Measurements from ENCODE around the gene ABHD2.
A peak's percentile ranks its signal among the peaks of the same experiment; 100 is the strongest.

Gene ABHD2

DNA sequence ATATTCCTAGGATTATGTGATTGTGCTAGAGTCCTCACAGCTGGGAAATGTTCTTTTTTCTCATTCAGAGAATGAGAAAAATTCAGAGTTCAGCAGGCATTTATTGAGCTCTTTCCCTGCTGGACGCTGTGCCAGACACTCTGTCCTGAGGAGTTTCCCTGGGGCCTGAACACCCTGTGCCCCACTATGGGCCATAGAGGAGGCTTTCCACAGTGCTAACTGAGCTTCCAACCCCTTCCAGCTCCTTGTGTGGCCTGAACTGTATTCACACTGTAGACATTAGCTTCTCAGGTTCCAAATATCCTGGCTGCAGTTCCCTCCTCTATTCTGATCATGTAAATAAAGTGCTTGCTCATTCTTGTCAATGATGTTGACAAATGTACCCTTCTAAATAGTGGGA, 10.0 kb downstream of the ABHD2 start:
- no peak for DNase-seq (ENCODE audit: low read depth)

DNA sequence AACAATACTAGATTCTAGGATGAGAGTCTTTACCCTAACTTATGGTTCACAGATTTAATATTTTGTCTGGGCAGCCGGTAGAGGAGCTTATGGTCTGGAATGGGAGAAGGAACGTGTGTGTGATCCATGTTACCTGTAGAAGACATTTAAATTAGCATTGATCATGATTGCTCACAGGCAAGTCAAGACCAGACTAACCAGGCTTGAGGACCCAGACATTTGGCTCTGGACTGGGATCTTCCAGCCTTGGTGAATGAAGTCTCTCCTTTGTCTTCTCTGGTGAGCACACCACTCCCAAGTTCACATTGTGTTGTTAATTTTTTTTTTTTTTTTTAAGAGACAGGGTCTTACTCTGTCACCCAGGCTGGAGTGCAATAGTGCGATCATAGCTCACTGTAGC, 11.7 kb downstream of the ABHD2 start:
- no peak for DNase-seq (ENCODE audit: low read depth)

GRCh38 chr15:89101302-89102193, 13.3 kb downstream of the ABHD2 start:
- peak; percentile 97 for DNase-seq (ENCODE audit: low read depth)

DNA sequence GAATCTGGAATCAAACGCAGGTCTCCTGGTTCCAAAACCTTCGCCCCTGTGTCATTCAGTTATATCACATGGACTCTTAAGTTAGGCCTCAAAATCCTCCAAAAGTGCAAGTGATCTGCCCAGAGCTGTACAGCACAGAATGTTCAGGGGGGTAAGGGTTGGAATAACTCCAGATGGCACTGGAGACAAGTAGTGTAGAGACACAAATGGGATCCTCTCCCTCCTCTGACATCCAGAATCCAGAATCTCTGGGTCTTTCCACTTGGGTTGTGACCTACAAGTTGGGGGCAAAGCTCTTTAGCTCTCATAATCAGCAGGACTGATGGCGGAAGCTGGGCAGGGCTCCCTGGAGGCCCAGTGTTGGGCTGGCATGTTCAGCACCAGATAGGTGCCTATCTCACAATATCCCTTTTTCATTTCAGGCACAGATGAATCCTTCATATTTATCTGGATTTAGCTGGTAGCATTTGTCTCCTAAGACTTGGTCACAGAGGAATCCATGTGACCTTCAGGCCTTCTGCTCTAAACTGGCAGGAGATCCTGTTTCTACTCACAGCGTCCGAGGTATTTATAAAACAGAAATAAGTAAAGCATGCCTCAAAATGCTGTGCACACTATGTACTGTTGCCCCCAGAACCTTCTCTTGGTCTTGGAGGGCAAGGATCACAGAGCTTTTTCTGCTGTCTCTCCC, 15.4 kb downstream of the ABHD2 start:
- no peak for DNase-seq (ENCODE audit: low read depth)

DNA sequence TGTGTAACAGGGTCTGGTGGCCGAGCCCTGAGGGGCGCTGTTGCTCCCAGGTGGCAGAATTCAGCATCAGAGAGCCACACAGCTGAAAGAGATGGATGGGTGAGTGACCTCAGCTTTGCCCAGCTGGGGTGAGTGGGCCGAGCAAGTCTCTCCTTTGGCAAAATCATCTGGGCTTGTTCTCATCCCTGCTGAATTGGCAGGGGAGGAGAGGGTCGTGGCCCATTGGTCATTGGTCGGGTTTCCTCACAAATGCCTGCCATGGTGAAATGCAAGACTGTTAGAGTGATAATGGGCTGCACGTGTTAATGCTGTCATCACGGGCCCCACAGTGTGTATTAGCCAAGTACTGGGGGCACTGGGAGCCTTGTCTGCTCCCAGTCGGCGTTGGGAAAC, 15.9 kb downstream of the ABHD2 start:
- DNase-seq (ENCODE audit: low read depth) = peak; percentile 46

DNA sequence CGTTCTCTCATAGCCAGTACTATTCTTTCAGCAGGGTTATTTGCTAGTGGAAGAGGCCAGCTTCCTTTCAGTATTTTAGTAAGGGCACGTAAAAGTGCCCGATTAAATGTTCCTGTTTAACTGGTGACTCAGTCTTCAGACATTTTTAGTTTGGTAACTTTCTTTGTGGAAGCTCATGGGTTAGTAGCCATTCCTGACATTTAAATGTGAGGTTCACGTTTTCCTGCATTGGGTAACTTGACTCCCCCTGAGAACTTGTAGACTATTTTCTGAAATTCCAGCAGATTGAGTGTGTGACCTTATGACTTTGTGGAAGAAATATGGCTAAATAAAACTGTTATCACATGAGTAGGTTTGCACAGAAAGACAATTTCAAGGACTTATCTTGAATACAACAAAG, 16.9 kb downstream of the ABHD2 start:
- DNase-seq (ENCODE audit: low read depth) = peak; percentile 99

DNA sequence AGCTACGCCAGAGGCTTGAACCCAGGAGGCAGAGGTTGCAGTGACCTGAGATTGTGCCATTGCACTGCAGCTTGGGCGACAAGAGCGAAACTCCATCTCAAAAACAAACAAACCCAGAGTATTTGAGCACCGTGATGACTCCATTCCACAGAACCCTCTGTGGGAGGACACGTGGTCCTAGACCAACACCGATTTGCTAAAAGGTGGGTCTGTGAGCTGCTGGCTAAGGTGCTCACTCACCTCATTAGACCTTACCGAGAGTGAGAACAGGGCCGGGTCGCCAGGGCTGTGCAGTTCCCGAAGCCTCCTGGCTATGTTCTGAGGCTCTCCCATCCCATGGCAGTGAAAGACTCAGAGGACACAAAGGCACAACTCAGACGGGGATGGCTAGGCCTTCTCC, 17.9 kb downstream of the ABHD2 start:
- no peak for DNase-seq (ENCODE audit: low read depth)

GRCh38 chr15:89107984-89108383, 19.7 kb downstream of the ABHD2 start:
- DNase-seq (ENCODE audit: low read depth) = no peak

- no peak for DNase-seq (ENCODE audit: low read depth)
Observed at GRCh38 chr15:89108835-89109234, 20.6 kb downstream of the ABHD2 start.

GRCh38 chr15:89109238-89109637, 21.0 kb downstream of the ABHD2 start:
- DNase-seq (ENCODE audit: low read depth) = no peak

- no peak for DNase-seq (ENCODE audit: low read depth)
Observed at GRCh38 chr15:89110060-89110459, 21.8 kb downstream of the ABHD2 start.

DNA sequence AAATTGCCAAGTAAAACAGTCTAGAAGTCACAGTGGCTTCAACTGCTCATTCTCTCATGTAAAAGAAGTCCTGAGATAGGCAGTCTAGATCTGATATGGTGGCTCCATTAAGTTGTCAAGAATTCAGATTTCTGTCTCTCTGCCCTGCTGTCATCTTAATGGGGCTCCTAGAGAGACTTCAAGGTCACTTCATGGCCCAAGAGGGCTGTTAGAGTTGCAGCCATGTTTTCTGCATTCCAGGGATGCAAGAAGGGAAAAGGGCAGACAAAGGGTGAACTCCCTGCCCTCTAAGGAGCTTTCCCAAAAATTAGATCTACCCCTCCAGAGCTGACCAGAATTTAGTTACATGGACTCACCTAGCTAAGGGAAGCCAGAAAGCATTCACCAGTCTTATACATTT, 23.1 kb downstream of the ABHD2 start:
- DNase-seq (ENCODE audit: low read depth) = no peak

GRCh38 chr15:89111961-89112340, 23.7 kb downstream of the ABHD2 start:
- no peak for DNase-seq (ENCODE audit: low read depth)

DNA sequence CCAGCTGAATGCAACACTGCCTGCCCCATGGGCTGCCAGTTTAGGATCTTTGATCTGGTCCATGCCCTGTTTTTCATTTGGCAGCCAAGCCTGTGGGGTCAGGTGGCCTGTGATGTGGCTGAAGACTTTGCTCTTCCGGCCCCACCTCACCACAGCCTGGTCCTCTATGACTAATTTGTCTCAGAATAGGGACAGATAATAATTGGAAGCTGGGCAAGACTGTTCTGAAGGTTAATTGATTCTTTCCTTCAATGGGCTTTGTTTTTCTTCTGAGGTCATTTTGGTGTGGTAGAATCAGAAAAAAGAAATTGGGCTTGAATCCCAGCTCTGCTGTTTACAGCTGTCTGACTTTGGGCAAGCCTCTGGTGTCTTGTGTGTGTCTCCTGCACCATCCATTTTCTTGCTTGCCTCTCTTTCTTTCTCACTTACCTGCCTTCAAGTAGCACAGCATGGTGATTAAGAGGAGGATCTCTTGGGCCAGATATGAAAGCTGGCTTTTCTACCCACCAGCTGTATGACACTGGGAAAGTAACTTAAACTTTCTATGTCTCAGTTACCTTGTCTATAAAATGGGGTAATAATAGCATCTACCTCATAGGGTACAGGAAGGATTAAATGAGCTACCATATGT, 24.2 kb downstream of the ABHD2 start:
- peak; percentile 66 for DNase-seq (ENCODE audit: low read depth)

DNA sequence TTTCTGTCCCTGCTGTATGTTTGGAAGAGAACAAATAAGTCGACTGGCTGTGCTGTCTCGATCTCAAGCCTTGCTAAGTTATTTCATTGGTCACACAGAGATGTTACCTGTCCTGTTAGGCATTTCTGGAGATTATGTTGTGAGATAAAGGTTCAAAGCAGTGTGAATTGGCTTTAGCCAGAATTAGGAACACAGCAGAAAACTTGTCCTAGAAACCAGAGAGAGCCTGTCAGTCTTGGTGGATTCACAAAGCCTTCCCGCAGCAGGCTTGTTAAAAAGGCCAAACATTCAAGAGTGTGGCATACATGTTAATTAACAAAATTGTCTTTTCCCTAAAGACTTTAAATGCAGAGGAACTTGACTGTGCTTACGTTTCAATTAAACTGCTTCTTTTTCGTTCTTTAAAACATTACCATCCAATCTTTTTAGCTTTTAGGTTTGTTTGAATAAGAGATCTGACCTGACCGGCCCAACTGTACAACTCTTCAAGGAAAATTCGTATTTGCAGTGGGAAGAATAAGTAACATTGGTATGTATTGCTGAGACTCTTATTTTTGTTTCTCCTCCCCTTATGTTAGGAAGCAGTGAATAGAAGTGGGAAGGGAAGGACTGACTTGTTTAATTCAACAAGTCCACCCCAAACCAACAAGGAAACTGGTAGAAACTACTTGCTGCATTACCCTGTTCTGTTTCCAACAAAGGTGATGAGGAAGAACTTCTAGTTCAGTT, 25.2 kb downstream of the ABHD2 start:
- no peak for DNase-seq (ENCODE audit: low read depth)

DNA sequence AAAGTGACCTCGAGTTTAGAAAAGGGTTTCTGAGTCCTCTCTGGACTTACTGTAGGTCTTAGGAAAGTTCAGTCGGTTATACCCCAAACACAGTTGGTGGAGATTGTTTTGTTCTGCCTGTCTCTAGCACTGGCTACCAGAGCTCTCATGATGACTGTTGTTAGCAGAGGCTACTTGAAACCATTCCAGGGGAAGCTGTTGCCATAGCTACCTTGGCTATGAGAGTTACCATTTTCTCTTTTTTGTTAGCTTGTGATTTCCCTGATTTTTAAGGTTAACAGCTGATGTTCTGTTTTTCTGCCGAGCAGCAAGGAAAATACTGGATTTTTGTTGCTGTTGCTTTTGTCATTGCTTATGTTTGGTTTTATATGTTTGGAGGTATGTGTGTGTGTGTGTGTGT, 26.7 kb downstream of the ABHD2 start:
- peak; percentile 66 for DNase-seq (ENCODE audit: low read depth)

DNA sequence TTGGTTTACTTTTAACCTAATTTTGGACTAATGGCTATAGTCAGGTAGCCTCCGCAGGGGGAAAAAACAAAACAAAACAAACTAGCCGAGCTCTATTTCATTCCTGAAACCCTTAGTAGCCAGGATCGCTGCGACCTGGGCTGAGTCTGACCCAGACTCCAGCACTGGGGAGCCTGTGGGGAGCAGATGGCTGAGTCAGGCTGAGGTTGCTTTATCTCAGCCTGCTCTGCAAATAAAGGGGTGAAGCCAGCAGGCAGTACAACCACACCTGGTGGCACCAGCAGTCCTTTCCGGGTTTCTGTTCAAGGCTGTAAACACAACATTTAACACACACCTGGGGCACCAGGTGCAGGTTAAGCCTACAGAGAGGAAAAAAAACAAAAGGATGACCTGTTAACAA, 27.3 kb downstream of the ABHD2 start:
- no peak for DNase-seq (ENCODE audit: low read depth)

GRCh38 chr15:89116404-89116803, 28.1 kb downstream of the ABHD2 start:
- peak; percentile 54 for DNase-seq (ENCODE audit: low read depth)

DNA sequence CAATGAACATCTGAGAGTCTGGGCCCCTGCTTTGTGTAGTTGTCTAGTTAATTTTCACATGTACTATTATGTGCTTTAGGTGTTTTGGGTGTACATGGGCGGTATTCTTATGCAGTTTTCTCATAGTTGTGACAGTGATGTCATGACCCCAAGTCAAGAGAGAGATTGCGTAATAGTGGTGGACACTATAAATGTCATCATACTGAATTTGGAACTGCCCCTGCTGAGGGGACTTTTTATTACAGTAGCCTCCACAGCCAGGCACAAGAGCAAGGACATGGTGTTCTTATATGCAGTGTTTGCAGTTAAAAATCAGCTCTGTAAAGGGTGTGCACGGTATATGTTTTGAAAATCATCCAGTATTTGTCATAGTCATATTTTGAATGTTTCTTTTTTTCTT, 29.5 kb downstream of the ABHD2 start:
- no peak for DNase-seq (ENCODE audit: low read depth)

DNA sequence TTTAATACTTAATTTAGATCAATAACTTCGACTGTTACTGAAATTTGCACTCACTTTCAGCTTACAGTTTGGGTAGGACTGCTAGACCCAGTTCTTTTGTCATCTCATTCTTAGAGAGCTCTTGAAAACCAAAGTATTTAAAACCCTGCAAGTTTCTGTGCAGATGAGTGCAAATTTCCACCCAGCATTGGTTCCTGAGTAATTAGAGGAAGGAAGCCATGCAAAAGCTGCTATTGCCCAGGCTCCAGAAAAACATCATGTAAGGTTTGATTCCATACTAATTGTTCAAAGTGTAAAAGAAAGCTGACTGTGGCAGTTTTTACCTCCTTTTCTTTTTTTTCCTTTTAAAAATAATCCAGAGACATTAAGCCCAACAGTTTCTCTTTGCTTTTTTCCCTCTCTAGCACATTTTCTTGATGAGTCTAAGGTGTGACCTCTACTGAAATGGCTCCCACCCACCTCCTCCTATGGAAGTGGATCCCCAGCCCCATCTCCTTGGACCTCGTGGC, 30.3 kb downstream of the ABHD2 start:
- DNase-seq (ENCODE audit: low read depth) = no peak

DNA sequence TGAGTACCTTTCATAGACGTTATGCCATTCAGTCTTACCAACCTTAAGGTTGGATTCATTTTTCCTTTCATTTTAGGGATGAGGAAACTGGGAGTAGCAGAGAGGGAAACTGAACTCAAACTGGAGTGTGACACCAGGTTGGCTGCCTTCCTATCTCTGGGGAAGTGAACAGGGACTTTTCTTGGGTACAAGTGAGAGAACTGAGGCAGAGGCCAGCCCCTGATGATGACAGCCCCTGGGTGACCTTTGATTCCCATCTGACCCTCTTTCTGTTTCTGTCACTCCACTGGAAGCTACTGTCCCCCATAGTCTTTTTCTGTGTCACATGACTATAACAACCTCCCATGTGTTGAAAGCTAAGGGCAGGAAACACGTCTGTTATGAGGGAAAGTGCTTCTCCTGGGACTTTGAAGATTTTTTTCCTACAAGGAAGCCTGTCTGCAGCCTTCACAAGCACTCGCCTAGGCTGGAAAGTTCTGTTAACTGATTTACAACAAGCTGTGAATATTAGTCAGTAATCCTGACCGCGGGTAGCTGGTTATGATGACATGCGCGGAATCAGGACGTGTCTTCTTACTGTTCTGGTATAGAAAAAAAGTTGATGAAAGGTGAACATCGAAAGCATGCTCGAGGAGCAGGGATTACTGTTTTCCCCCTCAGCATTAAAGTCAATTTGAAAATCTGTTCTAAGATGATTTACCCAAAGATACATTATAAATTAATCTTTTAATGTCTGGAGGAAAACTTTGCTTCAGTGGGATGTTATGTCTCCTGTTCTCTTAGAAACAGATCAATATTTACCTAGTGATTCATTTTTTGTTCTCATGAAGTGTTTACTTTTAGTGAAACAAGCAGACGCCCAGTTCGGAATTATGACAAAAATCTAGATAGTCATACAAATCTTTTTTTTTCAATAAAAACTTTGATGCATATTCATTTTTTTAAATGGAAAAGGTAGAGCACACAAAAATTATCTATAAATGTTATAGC, 31.5 kb downstream of the ABHD2 start:
- DNase-seq (ENCODE audit: low read depth) = no peak

Data from EH (cell line).